HCT116 (cell line): ENCODE data around the gene ALPL. TPM values are rescaled to one million over a fixed set of nuclear protein-coding genes. Genes with fewer than 3 reads are reported as not detected.
A peak's percentile ranks its signal among the peaks of the same experiment; 100 is the strongest.

Experiments
- ATAC-seq: fragments of 200-7000 bp; cut with Tn5 transposase; 2 replicates; pipeline ENCODE4 v1.9.1; 2020; ENCODE audit warnings: mild to moderate bottlenecking, moderate library complexity
- BruUV-seq: library from RNA; stranded (reverse); fragments of 400-500 nt; replicated peaks from 2 replicates; lab custom pipeline; 2021; lab: Mats Ljungman, UMichigan
- CTCF ChIA-PET: fragments of 300-600 bp; sonication (Branson Sonifier 250); formaldehyde crosslinking; loops from one replicate; lab custom pipeline; 2021; ENCODE audit warnings: antibody characterized with exemption; lab: Charles Lee
- POLR2A ChIA-PET: fragments of 300-600, 350-600 bp; sonication (Branson Sonifier 250); formaldehyde crosslinking; loops from one replicate; lab custom pipeline; 2021; ENCODE audit warnings: antibody characterized with exemption; lab: Charles Lee
- RAD21 ChIA-PET, 2 experiments: fragments of 300-600 bp; sonication (Branson Sonifier 250); formaldehyde crosslinking; loops; one replicate each; lab custom pipeline; 2023; ENCODE audit warnings: low total read pairs in 2 of 2; ENCODE audit not compliant: uncharacterized antibody in 2 of 2, unreplicated experiment in 2 of 2, low non-redundant PET in 1 of 2; lab: Charles Lee
- DNase-seq: peaks from one replicate; pipeline ENCODE4 v3.0.0-alpha.2; 2010; ENCODE audit warnings: low read depth, low spot score
- H2AFZ ChIP-seq: fragments of 200-600 bp; shearing (Covaris generic), sonication (generic); 2 replicates; pipeline ENCODE4 v1.6.1; 2017; ENCODE audit warnings: low read depth, mixed run types, mixed read lengths, antibody characterized with exemption, low read length; ENCODE audit not compliant: poor library complexity, severe bottlenecking
- H3K27ac ChIP-seq: 2 replicates; pipeline ENCODE4 v1.5.1; 2012; ENCODE audit warnings: low read depth, low read length
- H3K27me3 ChIP-seq: fragments of 200-600 bp; sonication (generic); 2 replicates; pipeline ENCODE4 v1.6.1; 2016; ENCODE audit warnings: mixed run types, low read length, mixed read lengths; ENCODE audit not compliant: insufficient read depth
- H3K36me3 ChIP-seq, 2 experiments: fragments of 200-500 bp in 1 of 2; fragments of 200-600 bp in 1 of 2; sonication (Bioruptor generic) in 1 of 2; sonication (generic) in 1 of 2; 2 replicates each; pipeline versions ENCODE4 v1.5.1 to v1.6.1; 2014 to 2016; ENCODE audit warnings: low read length in 2 of 2, inconsistent platforms in 1 of 2, mixed read lengths in 1 of 2, mixed run types in 1 of 2; ENCODE audit not compliant: insufficient read depth in 2 of 2, control insufficient read depth in 1 of 2
- H3K4me1 ChIP-seq, 2 experiments: fragments of 200-600 bp in 1 of 2; sonication (generic) in 1 of 2; 2 replicates each; pipeline versions ENCODE4 v1.5.1 to v1.6.1; 2012 to 2017; ENCODE audit warnings: low read length in 2 of 2, inconsistent platforms in 1 of 2, mild to moderate bottlenecking in 1 of 2, mixed read lengths in 1 of 2, mixed run types in 1 of 2, moderate library complexity in 1 of 2; ENCODE audit not compliant: insufficient read depth in 2 of 2, control insufficient read depth in 1 of 2
- H3K4me2 ChIP-seq: fragments of 200-600 bp; sonication (generic); 2 replicates; pipeline ENCODE4 v1.6.1; 2017; ENCODE audit warnings: mixed run types, low read length, mixed read lengths
- H3K4me3 ChIP-seq, 2 experiments: fragments of 200-600 bp in 1 of 2; sonication (generic) in 1 of 2; replicated peaks in 1 of 2; 2 replicates each; pipeline ENCODE4 v1.5.1; 2011 to 2016; ENCODE audit warnings: low read length in 2 of 2, control low read depth in 1 of 2, low read depth in 1 of 2, mild to moderate bottlenecking in 1 of 2, mixed read lengths in 1 of 2, mixed run types in 1 of 2
- H3K79me2 ChIP-seq: fragments of 200-600 bp; sonication (generic); 2 replicates; pipeline ENCODE4 v1.6.1; 2017; ENCODE audit warnings: mild to moderate bottlenecking, mixed run types, low read length, moderate library complexity, mixed read lengths; ENCODE audit not compliant: insufficient read depth
- H3K9ac ChIP-seq: fragments of 200-600 bp; sonication (generic); 2 replicates; pipeline ENCODE4 v1.6.1; 2016; ENCODE audit warnings: low read length, mixed read lengths
- H3K9me2 ChIP-seq: fragments of 200-600 bp; sonication (generic), shearing (Covaris generic); 2 replicates; pipeline ENCODE4 v1.6.1; 2017; ENCODE audit warnings: mixed run types, mild to moderate bottlenecking, moderate library complexity; ENCODE audit not compliant: insufficient read depth
- H3K9me3 ChIP-seq, 2 experiments: fragments of 200-500 bp in 1 of 2; fragments of 200-600 bp in 1 of 2; sonication (Bioruptor generic) in 1 of 2; sonication (generic) in 1 of 2; 2 replicates each; pipeline ENCODE4 v1.6.1; 2014 to 2017; ENCODE audit warnings: low read length in 2 of 2, mixed read lengths in 2 of 2, inconsistent platforms in 1 of 2, low read depth in 1 of 2, mild to moderate bottlenecking in 1 of 2, mixed run types in 1 of 2, moderate library complexity in 1 of 2; ENCODE audit not compliant: control insufficient read depth in 1 of 2, insufficient read depth in 1 of 2
- H4K20me1 ChIP-seq: fragments of 200-600 bp; sonication (generic), shearing (Covaris generic); 2 replicates; pipeline ENCODE4 v1.6.1; 2017; ENCODE audit warnings: mixed run types, mild to moderate bottlenecking, moderate library complexity; ENCODE audit not compliant: insufficient read depth
- CEBPB ChIP-seq: IDR thresholded peaks from 2 replicates; pipeline ENCODE4 v1.6.1; 2012; ENCODE audit warnings: low read depth
- RAD21 ChIP-seq: IDR thresholded peaks from 2 replicates; pipeline ENCODE4 v1.6.1; 2012; ENCODE audit warnings: low read depth, mild to moderate bottlenecking
- ZNF274 ChIP-seq: fragments of 200-500 bp; sonication (Bioruptor generic); IDR thresholded peaks from 2 replicates; pipeline ENCODE4 v1.6.1; 2014; ENCODE audit warnings: mild to moderate bottlenecking, low read depth, low read length, inconsistent platforms
- intact Hi-C: fragments of 100-400 bp; cut with micrococcal nuclease; formaldehyde crosslinking; loops from 2 replicates; pipeline ENCODE4 v1.10.0; 2022
- total RNA-seq: library from RNA; stranded (reverse); gene quantifications from one replicate; pipeline ENCODE4 v1.2.1, GENCODE V29; 2021; ENCODE audit not compliant: unreplicated experiment
- TF ChIP-seq, protein P1 (sequence below), 3 experiments: fragments of 200-600 bp in 1 of 3; sonication (generic) in 1 of 3; IDR thresholded peaks in 2 of 3; conservative IDR thresholded peaks in 1 of 3; 2 replicates each; pipeline ENCODE4 v1.5.1; 2012 to 2017; ENCODE audit warnings: low read depth in 2 of 3, low read length in 2 of 3, antibody characterized with exemption in 1 of 3, borderline replicate concordance in 1 of 3, control low read depth in 1 of 3, mild to moderate bottlenecking in 1 of 3, mixed read lengths in 1 of 3, mixed run types in 1 of 3, moderate library complexity in 1 of 3; ENCODE audit not compliant: insufficient read depth in 1 of 3

ALPL gene
- total RNA-seq, 1 experiment from 2014 or later: 0.61 TPM

DNA sequence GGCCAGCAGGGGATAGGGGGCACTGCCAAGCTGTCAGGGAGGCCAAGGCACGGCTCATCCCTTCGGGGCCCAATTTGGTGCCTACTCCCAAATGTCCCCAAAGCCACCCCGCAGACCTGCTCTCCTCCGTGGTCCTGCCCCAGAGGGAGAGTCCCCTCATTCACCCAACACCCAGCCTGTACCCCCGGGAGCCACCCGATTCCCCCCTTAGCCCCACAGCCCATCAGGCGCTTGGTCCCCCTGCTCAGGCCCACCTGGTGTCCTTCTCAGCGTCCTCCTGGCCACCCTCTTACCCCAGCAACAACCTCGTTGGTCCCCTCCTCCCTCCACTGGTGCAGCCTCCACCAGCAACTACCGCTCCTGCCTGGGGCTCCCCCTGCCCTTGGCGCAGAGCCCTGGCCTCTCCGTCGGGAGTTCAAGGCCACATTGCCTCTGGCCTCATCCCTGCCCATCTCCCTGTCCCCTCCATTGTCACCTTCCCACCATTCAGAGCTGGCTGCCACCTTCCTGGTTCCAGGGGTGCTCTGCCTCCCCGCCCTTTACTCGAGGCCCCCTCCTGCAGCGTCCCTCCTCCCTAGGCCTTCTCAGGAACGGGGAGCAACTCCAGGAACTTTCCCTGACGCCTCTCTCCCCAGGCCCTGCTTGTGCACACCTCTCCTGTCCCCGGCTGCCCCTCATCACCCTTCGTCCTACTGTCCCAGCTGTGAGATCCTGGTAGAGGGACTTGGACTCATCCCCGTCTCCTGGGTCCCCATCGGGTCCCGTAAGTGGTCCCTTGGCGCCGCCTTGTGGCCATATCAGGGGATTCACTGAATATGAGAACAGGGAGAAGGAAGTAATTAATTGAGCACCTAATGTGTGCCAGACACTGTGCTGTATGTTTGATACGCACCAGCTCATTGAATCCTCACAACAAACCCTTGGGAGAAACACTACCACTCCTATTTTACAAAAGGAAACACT, 86.0 kb downstream of the ALPL start:
- no peaks in the 10 kb centered on the region for H3K36me3 ChIP-seq
- DNase-seq: peak; percentile 23
- TF ChIP-seq, protein P1, sequence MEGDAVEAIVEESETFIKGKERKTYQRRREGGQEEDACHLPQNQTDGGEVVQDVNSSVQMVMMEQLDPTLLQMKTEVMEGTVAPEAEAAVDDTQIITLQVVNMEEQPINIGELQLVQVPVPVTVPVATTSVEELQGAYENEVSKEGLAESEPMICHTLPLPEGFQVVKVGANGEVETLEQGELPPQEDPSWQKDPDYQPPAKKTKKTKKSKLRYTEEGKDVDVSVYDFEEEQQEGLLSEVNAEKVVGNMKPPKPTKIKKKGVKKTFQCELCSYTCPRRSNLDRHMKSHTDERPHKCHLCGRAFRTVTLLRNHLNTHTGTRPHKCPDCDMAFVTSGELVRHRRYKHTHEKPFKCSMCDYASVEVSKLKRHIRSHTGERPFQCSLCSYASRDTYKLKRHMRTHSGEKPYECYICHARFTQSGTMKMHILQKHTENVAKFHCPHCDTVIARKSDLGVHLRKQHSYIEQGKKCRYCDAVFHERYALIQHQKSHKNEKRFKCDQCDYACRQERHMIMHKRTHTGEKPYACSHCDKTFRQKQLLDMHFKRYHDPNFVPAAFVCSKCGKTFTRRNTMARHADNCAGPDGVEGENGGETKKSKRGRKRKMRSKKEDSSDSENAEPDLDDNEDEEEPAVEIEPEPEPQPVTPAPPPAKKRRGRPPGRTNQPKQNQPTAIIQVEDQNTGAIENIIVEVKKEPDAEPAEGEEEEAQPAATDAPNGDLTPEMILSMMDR (IDR thresholded peaks at IDR 0.05 in 2 of 3, conservative IDR thresholded peaks at IDR 0.05 in 1 of 3; ENCODE audit: borderline replicate concordance in 1 of 3, insufficient read depth in 1 of 3, low read depth in 2 of 3, low read length in 2 of 3): peak; percentile 70 to 90 (median 76)
- TF ChIP-seq CEBPB (no peak), ZNF274 (no peak), RAD21 (peak; percentile 92)
- TF ChIP-seq, all 23 proteins: peak for 2
- Histone ChIP-seq H2AFZ (no peak overlapping the region), H3K4me2 (peak overlapping the region; percentile 20; the same call in 1 of the 2 replicates), H3K9ac (no peak overlapping the region), H3K4me3 (no peak overlapping the region), H3K27ac (no peak overlapping the region), H4K20me1 (no peaks in the 10 kb centered on the region), H3K27me3 (no peaks in the 10 kb centered on the region), H3K9me3 (no peaks in the 10 kb centered on the region), H3K4me1 (peaks cover 7 to 13% of the 10 kb centered on the region in 2 experiments; a peak in 3 of 4 replicates), H3K9me2 (no peaks in the 10 kb centered on the region), H3K79me2 (no peaks in the 10 kb centered on the region)
- RAD21 ChIA-PET: interaction anchor here (0.8 to 1.2 kb wide), 3 partner anchors 60 to 221 kb away, joined by 3 read pairs; no protein-coding TSS in a partner anchor
- peak; percentile 78 for ATAC-seq
- CTCF ChIA-PET: interaction anchor here (0.7 to 1.9 kb wide), 7 partner anchors 31 to 227 kb away, joined by 3 to 16 read pairs (median 3); partner anchors contain the start of gene ALPL
- intact Hi-C loops: loop anchor here (1.0 kb wide), 2 partner anchors 60 to 225 kb away; no protein-coding TSS in a partner anchor
- POLR2A ChIA-PET: no interaction called here
- no TSS peak for BruUV-seq
